ENCODE results near the gene ANKRD34B.

ANKRD34B gene

GRCh38 chr5:80569961-80570786 lies at the start of gene ANKRD34B:
Gene ANKRD34B (minus strand): TSS chr5:80570280. CDS start chr5:80560019, 10,261 bp downstream.
- DNase-seq (ENCODE audit: extremely low spot score): peak; percentile 72
- ChIA-PET POLR2A (no interaction called here), CTCF (interaction anchor here (0.6 kb wide), 1 partner anchor 54 kb away, joined by 4 read pairs; no protein-coding TSS in a partner anchor)
- TF ChIP-seq L3MBTL2 (conservative IDR thresholded peaks at IDR 0.05) (peak; percentile 79), TARDBP (IDR thresholded peaks at IDR 0.05) (no peak)

- ChIA-PET POLR2A (no interaction called here), CTCF (no interaction called here)
- no peak for DNase-seq (ENCODE audit: extremely low spot score)
- no peak for TF ChIP-seq LEF1 (IDR thresholded peaks at IDR 0.05; ENCODE audit: borderline replicate concordance)
- no peak for TF ChIP-seq FOXK2 (IDR thresholded peaks at IDR 0.05)
- no peak for TF ChIP-seq FOXM1 (IDR thresholded peaks at IDR 0.05; ENCODE audit: borderline replicate concordance)
Measured at GRCh38 chr5:80619086-80619485, 49.0 kb upstream of the ANKRD34B start.

- CTCF ChIA-PET: no interaction called here
Measured at GRCh38 chr5:80618438-80618837, 48.4 kb upstream of the ANKRD34B start.

GRCh38 chr5:80615266-80615914 lies 45.3 kb upstream of the ANKRD34B start:
- no peak for DNase-seq (ENCODE audit: extremely low spot score)
- TF ChIP-seq L3MBTL2 (conservative IDR thresholded peaks at IDR 0.05): no peak
- TF ChIP-seq NFRKB (IDR thresholded peaks at IDR 0.05): no peak
- no peak for TF ChIP-seq FOXK2 (IDR thresholded peaks at IDR 0.05)
- no peak for TF ChIP-seq HDGF (IDR thresholded peaks at IDR 0.05; ENCODE audit: borderline replicate concordance)
- no peak for TF ChIP-seq LEF1 (IDR thresholded peaks at IDR 0.05; ENCODE audit: borderline replicate concordance)
- no peak for TF ChIP-seq ARNT (IDR thresholded peaks at IDR 0.05)
- TF ChIP-seq PKNOX1 (IDR thresholded peaks at IDR 0.05): no peak
- no peak for TF ChIP-seq SP1 (IDR thresholded peaks at IDR 0.05)
- TF ChIP-seq ELF4 (IDR thresholded peaks at IDR 0.05): no peak
- TF ChIP-seq SUZ12 (IDR thresholded peaks at IDR 0.05): no peak
- TF ChIP-seq CTBP1 (IDR thresholded peaks at IDR 0.05; ENCODE audit: borderline replicate concordance): no peak
- no peak for TF ChIP-seq FOXA1 (IDR thresholded peaks at IDR 0.05)
- no peak for TF ChIP-seq BHLHE40 (IDR thresholded peaks at IDR 0.05; ENCODE audit: borderline replicate concordance)
- no peak for TF ChIP-seq FOXM1 (IDR thresholded peaks at IDR 0.05; ENCODE audit: borderline replicate concordance)
- no peak for TF ChIP-seq TARDBP (IDR thresholded peaks at IDR 0.05)
- no peak for TF ChIP-seq ZNF384 (IDR thresholded peaks at IDR 0.05)
- POLR2A ChIA-PET: no interaction called here
- CTCF ChIA-PET: interaction anchor here (0.7 kb wide), 1 partner anchor 12 kb away, joined by 4 read pairs; no protein-coding TSS in a partner anchor

More at GRCh38 chr5:80618438-80618837, 48.4 kb upstream of the ANKRD34B start:
- DNase-seq (ENCODE audit: extremely low spot score): no peak
- POLR2A ChIA-PET: no interaction called here
- no peak for TF ChIP-seq ZNF384 (IDR thresholded peaks at IDR 0.05)

GRCh38 chr5:80609692-80610091 lies 39.6 kb upstream of the ANKRD34B start:
- ChIA-PET CTCF (no interaction called here), POLR2A (no interaction called here)
- DNase-seq (ENCODE audit: extremely low spot score): no peak
- TF ChIP-seq TARDBP (IDR thresholded peaks at IDR 0.05): no peak
- no peak for TF ChIP-seq ZNF384 (IDR thresholded peaks at IDR 0.05)
- no peak for TF ChIP-seq FOXA1 (IDR thresholded peaks at IDR 0.05)
- TF ChIP-seq LEF1 (IDR thresholded peaks at IDR 0.05; ENCODE audit: borderline replicate concordance): no peak

GRCh38 chr5:80608731-80609130 lies 38.7 kb upstream of the ANKRD34B start:
- no peak for DNase-seq (ENCODE audit: extremely low spot score)
- TF ChIP-seq ARNT (IDR thresholded peaks at IDR 0.05) (no peak), ZNF384 (IDR thresholded peaks at IDR 0.05) (no peak), L3MBTL2 (conservative IDR thresholded peaks at IDR 0.05) (no peak), ELF4 (IDR thresholded peaks at IDR 0.05) (no peak), TARDBP (IDR thresholded peaks at IDR 0.05) (no peak), FOXM1 (IDR thresholded peaks at IDR 0.05; ENCODE audit: borderline replicate concordance) (no peak), CTBP1 (IDR thresholded peaks at IDR 0.05; ENCODE audit: borderline replicate concordance) (no peak), NFRKB (IDR thresholded peaks at IDR 0.05) (no peak), BHLHE40 (IDR thresholded peaks at IDR 0.05; ENCODE audit: borderline replicate concordance) (no peak), FOXK2 (IDR thresholded peaks at IDR 0.05) (no peak), SP1 (IDR thresholded peaks at IDR 0.05) (no peak), SUZ12 (IDR thresholded peaks at IDR 0.05) (no peak), HDGF (IDR thresholded peaks at IDR 0.05; ENCODE audit: borderline replicate concordance) (no peak), FOXA1 (IDR thresholded peaks at IDR 0.05) (no peak), LEF1 (IDR thresholded peaks at IDR 0.05; ENCODE audit: borderline replicate concordance) (no peak)
- ChIA-PET POLR2A (no interaction called here), CTCF (no interaction called here)

GRCh38 chr5:80607832-80608231 lies 37.8 kb upstream of the ANKRD34B start:
- CTCF ChIA-PET: no interaction called here
- no peak for DNase-seq (ENCODE audit: extremely low spot score)
- TF ChIP-seq SP1 (IDR thresholded peaks at IDR 0.05): no peak
- no peak for TF ChIP-seq PKNOX1 (IDR thresholded peaks at IDR 0.05)
- no peak for TF ChIP-seq LEF1 (IDR thresholded peaks at IDR 0.05; ENCODE audit: borderline replicate concordance)
- no peak for TF ChIP-seq BHLHE40 (IDR thresholded peaks at IDR 0.05; ENCODE audit: borderline replicate concordance)
- no peak for TF ChIP-seq SUZ12 (IDR thresholded peaks at IDR 0.05)
- TF ChIP-seq FOXA1 (IDR thresholded peaks at IDR 0.05): no peak
- no peak for TF ChIP-seq ZNF384 (IDR thresholded peaks at IDR 0.05)
- TF ChIP-seq HDGF (IDR thresholded peaks at IDR 0.05; ENCODE audit: borderline replicate concordance): no peak
- TF ChIP-seq CTBP1 (IDR thresholded peaks at IDR 0.05; ENCODE audit: borderline replicate concordance): no peak
- no peak for TF ChIP-seq ELF4 (IDR thresholded peaks at IDR 0.05)
- POLR2A ChIA-PET: no interaction called here

All from HEK293T (cell line).